Progenitor cell of endocrine pancreas (in vitro differentiated cells): ENCODE measurements around the gene SLC2A4. TPM values are rescaled to one million over a fixed set of nuclear protein-coding genes. Genes with fewer than 3 reads are reported as not detected.
A peak's percentile ranks its signal among the peaks of the same experiment; 100 is the strongest.

Source experiments
- DNase-seq: peaks from one replicate; pipeline ENCODE4 v3.0.0; 2021; ENCODE audit warnings: low spot score; ENCODE audit not compliant: unreplicated experiment
- H3K27ac Mint-ChIP-seq: 2 replicates; pipeline ENCODE4 v1.8.0; 2021; ENCODE audit warnings: mild to moderate bottlenecking, moderate library complexity, mixed read lengths
- H3K27me3 Mint-ChIP-seq: 2 replicates; pipeline ENCODE4 v1.8.0; 2021; ENCODE audit warnings: mixed read lengths
- H3K36me3 Mint-ChIP-seq: 2 replicates; pipeline ENCODE4 v1.8.0; 2022; ENCODE audit warnings: mixed read lengths; ENCODE audit not compliant: insufficient read depth
- H3K4me1 Mint-ChIP-seq: 2 replicates; pipeline ENCODE4 v1.8.0; 2021; ENCODE audit warnings: low read depth, mixed read lengths
- H3K4me3 Mint-ChIP-seq: 2 replicates; pipeline ENCODE4 v1.8.0; 2021; ENCODE audit warnings: low read depth, mild to moderate bottlenecking, moderate library complexity, mixed read lengths
- H3K9me3 Mint-ChIP-seq: 2 replicates; pipeline ENCODE4 v1.8.0; 2021; ENCODE audit warnings: low read depth, mixed read lengths
- total RNA-seq: library from RNA; stranded (reverse); gene quantifications from 2 replicates; pipeline ENCODE4 v1.2.1, GENCODE V29; 2021
- TF ChIP-seq, protein P1 (sequence below): fragments of 200-600 bp; sonication (generic); IDR thresholded peaks from one replicate; pipeline ENCODE4 v1.5.0; 2021; ENCODE audit warnings: antibody characterized with exemption, mild to moderate bottlenecking; ENCODE audit not compliant: unreplicated experiment

SLC2A4 gene
- total RNA-seq, 1 donor from 2014 or later: 1.5 TPM

DNA sequence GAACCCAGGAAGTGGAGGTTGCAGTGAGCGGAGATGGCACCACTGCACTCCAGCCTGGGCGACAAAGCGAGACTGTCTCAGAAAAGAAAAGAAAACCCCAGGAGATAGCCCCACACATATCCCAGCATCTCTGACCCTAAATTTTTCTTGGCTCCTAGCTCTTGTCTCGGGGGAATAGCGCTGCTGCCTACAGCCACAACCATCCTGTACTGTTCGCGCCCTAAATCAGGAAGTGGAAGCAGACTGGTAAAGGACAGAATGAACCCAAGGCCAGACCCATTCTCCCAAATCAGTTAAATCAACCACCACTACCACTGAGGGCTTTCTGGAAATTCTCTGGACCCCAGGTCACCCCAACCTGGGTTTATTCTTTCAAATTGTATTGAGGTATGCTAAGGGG lies 31.7 kb upstream of the SLC2A4 start:
- Mint-ChIP-seq H3K27me3 (no peaks in the 10 kb centered on the region), H3K36me3 (peaks cover 13% of the 10 kb centered on the region), H3K4me1 (peaks cover 25% of the 10 kb centered on the region), H3K9me3 (no peaks in the 10 kb centered on the region), H3K27ac (no peak overlapping the region), H3K4me3 (peak overlapping the region; percentile 96)
- DNase-seq: no peak
- TF ChIP-seq, protein P1, sequence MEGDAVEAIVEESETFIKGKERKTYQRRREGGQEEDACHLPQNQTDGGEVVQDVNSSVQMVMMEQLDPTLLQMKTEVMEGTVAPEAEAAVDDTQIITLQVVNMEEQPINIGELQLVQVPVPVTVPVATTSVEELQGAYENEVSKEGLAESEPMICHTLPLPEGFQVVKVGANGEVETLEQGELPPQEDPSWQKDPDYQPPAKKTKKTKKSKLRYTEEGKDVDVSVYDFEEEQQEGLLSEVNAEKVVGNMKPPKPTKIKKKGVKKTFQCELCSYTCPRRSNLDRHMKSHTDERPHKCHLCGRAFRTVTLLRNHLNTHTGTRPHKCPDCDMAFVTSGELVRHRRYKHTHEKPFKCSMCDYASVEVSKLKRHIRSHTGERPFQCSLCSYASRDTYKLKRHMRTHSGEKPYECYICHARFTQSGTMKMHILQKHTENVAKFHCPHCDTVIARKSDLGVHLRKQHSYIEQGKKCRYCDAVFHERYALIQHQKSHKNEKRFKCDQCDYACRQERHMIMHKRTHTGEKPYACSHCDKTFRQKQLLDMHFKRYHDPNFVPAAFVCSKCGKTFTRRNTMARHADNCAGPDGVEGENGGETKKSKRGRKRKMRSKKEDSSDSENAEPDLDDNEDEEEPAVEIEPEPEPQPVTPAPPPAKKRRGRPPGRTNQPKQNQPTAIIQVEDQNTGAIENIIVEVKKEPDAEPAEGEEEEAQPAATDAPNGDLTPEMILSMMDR: no peak

DNA sequence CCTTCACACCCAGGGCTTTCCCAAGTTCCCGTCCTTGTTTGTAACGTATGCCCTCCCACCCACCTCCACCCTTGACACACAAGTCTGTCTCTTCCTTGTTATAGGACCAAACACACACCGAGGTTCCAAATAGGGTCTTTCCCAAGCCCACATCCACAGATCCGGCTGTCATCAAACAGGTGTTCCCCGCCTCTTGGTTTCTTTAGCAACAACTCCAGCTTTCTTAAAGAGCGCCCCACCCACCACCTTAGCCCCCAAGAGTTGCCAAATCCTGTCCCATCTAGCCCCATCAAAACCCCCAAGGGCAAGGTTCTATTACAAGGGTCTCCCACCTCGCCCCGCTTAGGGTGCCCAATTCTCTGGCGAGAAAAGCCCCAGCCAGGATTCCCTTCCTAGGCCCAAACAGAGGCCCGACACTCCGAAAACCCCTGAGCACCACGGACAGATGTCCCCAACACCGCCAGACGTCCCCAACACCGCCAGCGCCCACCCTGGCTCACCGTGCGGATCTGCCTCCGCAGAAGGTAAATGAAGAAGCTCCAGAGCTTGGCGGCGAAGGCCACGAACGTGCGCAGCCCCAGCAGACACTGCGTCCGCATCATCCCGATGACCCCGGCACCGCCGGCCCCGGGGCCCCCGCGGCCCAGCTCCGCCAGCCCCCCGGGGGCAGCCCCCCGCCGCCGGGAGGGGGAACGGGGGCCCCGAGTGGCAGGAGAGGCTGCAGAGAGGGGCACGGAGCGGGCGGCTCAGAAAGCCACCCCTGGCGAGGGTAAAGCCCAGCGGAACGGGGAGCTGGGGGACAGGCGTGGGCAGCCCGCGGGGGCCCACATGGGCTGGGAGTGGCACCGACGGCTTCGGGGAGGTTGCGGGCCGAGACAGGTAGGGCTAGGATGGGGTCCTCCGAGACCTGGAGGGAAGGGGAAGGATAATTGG lies 30.6 kb upstream of the SLC2A4 start:
- H3K27me3 Mint-ChIP-seq: no peaks in the 10 kb centered on the region
- DNase-seq: no peak

DNA sequence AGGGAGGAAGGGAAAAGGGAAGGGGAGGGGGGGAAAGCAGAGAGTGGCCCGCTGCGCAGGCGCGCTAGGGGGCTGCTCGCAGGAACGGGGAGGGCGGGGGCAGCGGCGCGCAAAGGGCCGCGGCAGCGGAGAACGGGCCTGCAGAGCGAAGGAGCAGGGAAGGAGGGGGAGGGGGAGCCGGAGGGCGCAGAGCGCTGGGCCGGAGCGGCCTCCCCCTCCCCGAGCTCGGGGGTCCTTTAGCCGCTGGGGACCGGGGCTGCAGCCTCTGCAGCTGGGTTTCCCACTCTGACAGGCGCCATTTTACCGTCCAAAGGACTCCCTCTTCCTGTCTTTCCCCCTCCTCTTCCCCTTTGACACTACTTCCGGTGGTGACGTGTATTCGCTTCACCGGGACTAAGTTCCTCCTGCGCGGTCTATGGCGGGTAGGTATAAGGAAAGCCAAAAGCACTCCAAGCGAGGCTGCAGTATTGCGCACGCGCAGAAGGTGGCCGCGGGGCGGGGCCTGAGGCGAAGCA lies 29.8 kb upstream of the SLC2A4 start, which contains the start of gene CTDNEP1:
Gene CTDNEP1 (minus strand): TSS at position 74 of the 515 bp plus-strand sequence. CDS start 438 bp downstream, outside the sequence.
- DNase-seq: peak; percentile 65
- Mint-ChIP-seq H3K4me3 (peak within 1 kb of the TSS; percentile 97), H3K9me3 (no peaks in the 10 kb centered on the region), H3K27ac (peak within 1 kb of the TSS; percentile 100), H3K4me1 (peaks cover 25% of the 10 kb centered on the region), H3K27me3 (no peaks in the 10 kb centered on the region), H3K36me3 (peaks cover 8% of the 10 kb centered on the region)
- TF ChIP-seq, protein P1: no peak

More for the DNA sequence above, 30.6 kb upstream of the SLC2A4 start:
- Mint-ChIP-seq H3K27ac (peak overlapping the region; percentile 95), H3K36me3 (peaks cover 11% of the 10 kb centered on the region), H3K4me1 (peaks cover 25% of the 10 kb centered on the region), H3K4me3 (peak overlapping the region; percentile 97), H3K9me3 (no peaks in the 10 kb centered on the region)
- TF ChIP-seq, protein P1: no peak

DNA sequence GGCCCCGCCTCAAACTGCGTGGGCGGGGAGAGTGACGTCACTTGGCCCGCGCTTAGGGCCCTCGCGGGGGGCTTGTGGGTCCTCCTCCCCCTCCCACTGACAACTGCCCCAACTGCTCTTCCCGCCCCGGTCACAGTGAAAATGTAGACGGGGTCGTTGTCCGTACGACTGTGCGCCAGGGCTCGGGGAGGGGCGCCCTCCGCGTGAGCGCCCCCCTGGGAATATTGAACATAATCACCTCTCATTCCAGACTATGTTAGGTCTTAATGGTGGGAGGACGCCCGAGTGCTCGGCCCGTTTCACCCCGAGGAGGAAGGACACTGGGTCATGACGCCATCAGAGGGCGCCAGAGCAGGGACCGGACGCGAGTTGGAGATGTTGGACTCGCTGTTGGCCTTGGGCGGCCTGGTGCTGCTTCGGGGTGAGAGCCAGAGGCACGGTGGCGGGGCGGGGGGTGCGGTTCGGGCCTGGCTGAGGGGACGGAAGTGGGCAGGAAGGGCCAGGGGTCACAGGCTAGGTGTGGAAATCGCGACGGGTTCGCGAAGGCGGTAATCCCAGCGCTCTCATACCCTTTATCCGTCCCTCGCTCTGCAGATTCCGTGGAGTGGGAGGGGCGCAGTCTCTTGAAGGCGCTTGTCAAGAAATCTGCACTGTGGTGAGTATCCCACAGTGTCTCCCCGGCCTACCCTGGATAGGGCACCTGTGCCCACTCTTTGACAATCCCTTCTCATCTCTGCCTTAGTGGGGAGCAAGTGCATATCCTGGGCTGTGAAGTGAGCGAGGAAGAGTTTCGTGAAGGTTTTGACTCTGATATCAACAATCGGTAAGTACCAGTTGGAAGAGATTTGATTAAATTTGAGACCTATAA lies 29.1 kb upstream of the SLC2A4 start, which contains the start of gene ELP5:
Gene ELP5 (plus strand): TSS at position 40 of the 868 bp plus-strand sequence. CDS start 336 bp downstream, at position 376.
- Mint-ChIP-seq H3K27ac (peak within 1 kb of the TSS; percentile 100), H3K4me1 (peaks cover 25% of the 10 kb centered on the region), H3K27me3 (no peaks in the 10 kb centered on the region), H3K9me3 (no peaks in the 10 kb centered on the region), H3K36me3 (peaks cover 9% of the 10 kb centered on the region), H3K4me3 (peak within 1 kb of the TSS; percentile 97)
- DNase-seq: peak; percentile 98
- TF ChIP-seq, protein P1: peak; percentile 30
